Caco-2 (cell line): ENCODE results near the gene ROPN1L. TPM values are rescaled to one million over a fixed set of nuclear protein-coding genes. Genes with fewer than 3 reads are reported as not detected.

Source experiments
- BruUV-seq: library from RNA; stranded (reverse); fragments of 400-500 nt; replicated peaks from 2 replicates; lab custom pipeline; 2021; lab: Mats Ljungman, UMichigan
- CTCF ChIA-PET: fragments of 300-600 bp; sonication (Branson Sonifier 250); formaldehyde crosslinking; loops from one replicate; lab custom pipeline; 2022; ENCODE audit warnings: antibody characterized with exemption; lab: Charles Lee
- POLR2A ChIA-PET: fragments of 300-600 bp; sonication (Branson Sonifier 250); formaldehyde crosslinking; loops from one replicate; lab custom pipeline; 2022; ENCODE audit warnings: antibody characterized with exemption; lab: Charles Lee
- DNase-seq, 2 experiments: peaks; one replicate each; pipeline versions ENCODE4 v3.0.0 to v3.0.0-alpha.2; 2020 to 2022
- H3K27me3 ChIP-seq: replicated peaks from 2 replicates; pipeline ENCODE4 v1.6.0; 2011; ENCODE audit warnings: low read length; ENCODE audit not compliant: control insufficient read depth, insufficient read depth
- H3K36me3 ChIP-seq: 2 replicates; pipeline ENCODE4 v1.5.1; 2011; ENCODE audit warnings: low read length; ENCODE audit not compliant: control insufficient read depth, insufficient read depth
- H3K4me1 ChIP-seq: fragments of 250-450 bp; sonication (Bioruptor Pico); 2 replicates; pipeline ENCODE4 v1.5.1; 2020; ENCODE audit warnings: mild to moderate bottlenecking
- H3K4me3 ChIP-seq: 2 replicates; pipeline ENCODE4 v1.5.1; 2011; ENCODE audit warnings: low read depth, mild to moderate bottlenecking, control low read depth, low read length
- H3K9me3 ChIP-seq: fragments of 250-450 bp; sonication (Bioruptor Pico); 2 replicates; pipeline ENCODE4 v1.5.1; 2020; ENCODE audit warnings: mild to moderate bottlenecking, moderate library complexity
- H3K27ac Mint-ChIP-seq: one replicate; pipeline ENCODE4 v1.8.0; 2022; ENCODE audit warnings: mixed read lengths; ENCODE audit not compliant: unreplicated experiment
- H3K27me3 Mint-ChIP-seq: one replicate; pipeline ENCODE4 v1.8.0; 2022; ENCODE audit warnings: mixed read lengths; ENCODE audit not compliant: insufficient read depth, unreplicated experiment
- H3K36me3 Mint-ChIP-seq: one replicate; pipeline ENCODE4 v1.8.0; 2022; ENCODE audit warnings: mild to moderate bottlenecking, mixed read lengths; ENCODE audit not compliant: insufficient read depth, unreplicated experiment
- H3K4me1 Mint-ChIP-seq: one replicate; pipeline ENCODE4 v1.8.0; 2022; ENCODE audit warnings: low read depth, mixed read lengths; ENCODE audit not compliant: unreplicated experiment
- H3K4me3 Mint-ChIP-seq: one replicate; pipeline ENCODE4 v1.8.0; 2022; ENCODE audit warnings: mild to moderate bottlenecking, moderate library complexity, mixed read lengths; ENCODE audit not compliant: unreplicated experiment
- H3K9me3 Mint-ChIP-seq: one replicate; pipeline ENCODE4 v1.8.0; 2022; ENCODE audit warnings: mixed read lengths; ENCODE audit not compliant: unreplicated experiment
- intact Hi-C: fragments of 100-400 bp; cut with micrococcal nuclease; formaldehyde crosslinking; loops from one replicate; pipeline ENCODE4 v1.10.0; 2022; ENCODE audit not compliant: unreplicated experiment
- total RNA-seq: library from RNA; stranded (reverse); gene quantifications from 2 replicates; pipeline ENCODE4 v1.2.3, GENCODE V29; 2022
- TF ChIP-seq, protein P1 (sequence below), 2 experiments: fragments of 200-600 bp in 1 of 2; IDR thresholded peaks; 1 replicate in 1 of 2; 2 replicates in 1 of 2; pipeline versions ENCODE4 v1.5.1 to v1.8.0; 2011 to 2022; ENCODE audit warnings: antibody characterized with exemption in 1 of 2, control low read depth in 1 of 2, inconsistent platforms in 1 of 2, low read depth in 1 of 2, low read length in 1 of 2, mild to moderate bottlenecking in 1 of 2, moderate library complexity in 1 of 2; ENCODE audit not compliant: insufficient read depth in 1 of 2, severe bottlenecking in 1 of 2, unreplicated experiment in 1 of 2

ROPN1L gene
- total RNA-seq, 1 experiment from 2014 or later, result 0.48 TPM

DNA sequence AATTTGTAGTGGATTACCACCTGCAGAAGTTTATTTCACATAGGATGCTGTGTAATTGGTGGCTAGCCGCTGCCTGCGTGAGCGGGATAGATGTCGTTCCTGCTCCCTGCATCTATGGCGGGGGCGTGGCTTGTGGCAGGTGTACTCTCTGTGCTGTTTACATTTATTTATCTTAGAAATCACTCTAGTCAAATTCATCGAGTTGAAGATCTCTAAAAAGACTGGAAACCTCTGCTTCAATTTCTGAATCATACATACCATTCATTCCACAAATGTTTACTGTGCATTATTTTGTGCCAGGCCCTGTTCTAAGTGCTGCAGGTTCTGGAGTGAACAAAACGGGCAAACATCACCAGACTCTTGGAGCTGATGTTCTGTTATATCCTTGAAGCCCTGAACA lies 11.9 kb downstream of the ROPN1L start:
- Histone ChIP-seq H3K27me3 (no peaks in the 10 kb centered on the region), H3K4me3 (no peak overlapping the region), H3K36me3 (no peaks in the 10 kb centered on the region), H3K4me1 (peaks cover 11% of the 10 kb centered on the region), H3K9me3 (no peaks in the 10 kb centered on the region)
- no peaks in the 10 kb centered on the region for H3K36me3 Mint-ChIP-seq
- intact Hi-C loops, result loop anchor here (2.0 kb wide), 1 partner anchor 113 kb away; no protein-coding TSS in a partner anchor
- no peaks in the 10 kb centered on the region for H3K4me1 Mint-ChIP-seq
- no peak overlapping the region for H3K27ac Mint-ChIP-seq
- BruUV-seq, result no TSS peak
- H3K27me3 Mint-ChIP-seq, result no peaks in the 10 kb centered on the region
- DNase-seq, result no peak
- TF ChIP-seq, protein P1, sequence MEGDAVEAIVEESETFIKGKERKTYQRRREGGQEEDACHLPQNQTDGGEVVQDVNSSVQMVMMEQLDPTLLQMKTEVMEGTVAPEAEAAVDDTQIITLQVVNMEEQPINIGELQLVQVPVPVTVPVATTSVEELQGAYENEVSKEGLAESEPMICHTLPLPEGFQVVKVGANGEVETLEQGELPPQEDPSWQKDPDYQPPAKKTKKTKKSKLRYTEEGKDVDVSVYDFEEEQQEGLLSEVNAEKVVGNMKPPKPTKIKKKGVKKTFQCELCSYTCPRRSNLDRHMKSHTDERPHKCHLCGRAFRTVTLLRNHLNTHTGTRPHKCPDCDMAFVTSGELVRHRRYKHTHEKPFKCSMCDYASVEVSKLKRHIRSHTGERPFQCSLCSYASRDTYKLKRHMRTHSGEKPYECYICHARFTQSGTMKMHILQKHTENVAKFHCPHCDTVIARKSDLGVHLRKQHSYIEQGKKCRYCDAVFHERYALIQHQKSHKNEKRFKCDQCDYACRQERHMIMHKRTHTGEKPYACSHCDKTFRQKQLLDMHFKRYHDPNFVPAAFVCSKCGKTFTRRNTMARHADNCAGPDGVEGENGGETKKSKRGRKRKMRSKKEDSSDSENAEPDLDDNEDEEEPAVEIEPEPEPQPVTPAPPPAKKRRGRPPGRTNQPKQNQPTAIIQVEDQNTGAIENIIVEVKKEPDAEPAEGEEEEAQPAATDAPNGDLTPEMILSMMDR (IDR thresholded peaks at IDR 0.05; ENCODE audit: insufficient read depth in 1 of 2, low read depth in 1 of 2, low read length in 1 of 2, severe bottlenecking in 1 of 2, unreplicated experiment in 1 of 2), result no peak
- ChIA-PET POLR2A (no interaction called here), CTCF (interaction anchor here (1.5 to 2.0 kb wide), 2 partner anchors 160 to 174 kb away, joined by 4 to 8 read pairs; no protein-coding TSS in a partner anchor)
- H3K4me3 Mint-ChIP-seq, result no peak overlapping the region
- H3K9me3 Mint-ChIP-seq, result no peaks in the 10 kb centered on the region

DNA sequence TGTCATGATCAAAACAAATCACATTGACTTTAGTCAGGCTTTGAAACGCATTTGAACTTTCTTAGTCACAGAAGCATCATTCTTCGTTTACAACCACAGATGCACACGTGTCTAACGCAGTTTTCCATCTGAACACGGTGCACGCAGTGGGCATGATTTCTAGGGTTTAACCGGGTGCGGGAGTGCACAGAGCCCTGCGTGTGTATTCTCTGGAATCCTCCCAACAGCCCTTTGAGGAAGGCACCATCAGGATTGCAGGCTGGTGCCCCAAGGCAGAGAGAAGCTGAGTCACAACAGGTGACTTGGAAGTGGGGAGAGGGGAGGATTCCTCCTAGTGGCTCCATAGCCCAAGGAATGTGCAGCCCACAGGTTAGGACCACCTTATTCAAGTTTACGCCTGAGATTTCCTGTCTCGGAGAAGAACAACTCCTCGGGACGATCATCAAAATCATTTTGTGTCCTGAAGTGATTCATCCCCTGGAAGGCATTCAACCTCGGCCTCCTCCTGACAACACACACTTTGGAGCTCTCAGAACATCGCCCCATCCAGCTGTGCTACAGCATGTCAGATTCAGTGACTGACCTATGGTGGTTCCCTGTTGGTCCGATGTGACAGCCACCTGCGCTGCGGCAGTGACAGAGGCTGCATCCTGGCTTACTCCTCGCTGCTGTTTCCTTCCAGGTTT lies 13.1 kb downstream of the ROPN1L start:
- no peak for DNase-seq
- no peaks in the 10 kb centered on the region for H3K9me3 ChIP-seq
- ChIA-PET CTCF (interaction anchor here (0.6 to 2.0 kb wide), 2 partner anchors 173 to 242 kb away, joined by 4 to 8 read pairs; no protein-coding TSS in a partner anchor), POLR2A (interaction anchor here (0.5 kb wide), 1 partner anchor 110 kb away, joined by 8 read pairs; no protein-coding TSS in a partner anchor)
- no peaks in the 10 kb centered on the region for H3K36me3 Mint-ChIP-seq
- H3K27ac Mint-ChIP-seq, result no peak overlapping the region
- H3K36me3 ChIP-seq, result no peaks in the 10 kb centered on the region
- TF ChIP-seq, protein P1 (IDR thresholded peaks at IDR 0.05; ENCODE audit: insufficient read depth in 1 of 2, low read depth in 1 of 2, low read length in 1 of 2, severe bottlenecking in 1 of 2, unreplicated experiment in 1 of 2), result no peak
- H3K27me3 ChIP-seq, result no peaks in the 10 kb centered on the region
- H3K4me1 ChIP-seq, result peaks cover 11% of the 10 kb centered on the region
- H3K4me3 ChIP-seq, result no peak overlapping the region
- H3K4me3 Mint-ChIP-seq, result no peak overlapping the region
- no peaks in the 10 kb centered on the region for H3K9me3 Mint-ChIP-seq
- intact Hi-C loops, result no loop called here
- no peaks in the 10 kb centered on the region for H3K27me3 Mint-ChIP-seq
- no TSS peak for BruUV-seq
- H3K4me1 Mint-ChIP-seq, result no peaks in the 10 kb centered on the region

DNA sequence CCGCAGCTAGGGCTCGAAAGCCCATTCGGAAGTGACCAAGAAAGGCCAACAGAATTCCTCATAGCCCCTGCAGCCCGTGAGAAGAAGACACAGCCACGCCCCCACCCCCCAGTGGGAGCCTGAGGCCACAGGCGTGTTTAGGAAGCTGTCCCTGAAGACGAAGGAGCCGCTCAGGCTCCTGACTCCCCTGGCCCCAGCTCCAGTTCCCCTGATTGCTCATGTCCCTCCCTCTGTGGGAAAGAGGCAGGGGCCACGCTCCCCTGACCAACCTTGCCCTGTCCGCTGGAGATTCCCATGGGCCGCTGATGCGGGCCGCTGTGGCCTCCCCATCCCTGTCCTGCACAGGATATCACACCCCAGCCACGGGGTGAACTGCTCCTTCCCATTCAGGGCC lies 13.6 kb downstream of the ROPN1L start:
- POLR2A ChIA-PET, result no interaction called here
- Histone ChIP-seq H3K4me3 (no peak overlapping the region), H3K9me3 (no peaks in the 10 kb centered on the region), H3K4me1 (peaks cover 11% of the 10 kb centered on the region), H3K36me3 (no peaks in the 10 kb centered on the region), H3K27me3 (no peaks in the 10 kb centered on the region)
- TF ChIP-seq, protein P1 (IDR thresholded peaks at IDR 0.05; ENCODE audit: insufficient read depth in 1 of 2, low read depth in 1 of 2, low read length in 1 of 2, severe bottlenecking in 1 of 2, unreplicated experiment in 1 of 2), result no peak
- intact Hi-C loops, result no loop called here
- Mint-ChIP-seq H3K36me3 (no peaks in the 10 kb centered on the region), H3K27ac (no peak overlapping the region), H3K9me3 (no peaks in the 10 kb centered on the region), H3K4me3 (no peak overlapping the region), H3K4me1 (no peaks in the 10 kb centered on the region), H3K27me3 (no peaks in the 10 kb centered on the region)
- CTCF ChIA-PET, result interaction anchor here (2.0 kb wide), 1 partner anchor 172 kb away, joined by 8 read pairs; no protein-coding TSS in a partner anchor
- DNase-seq, result no peak
- no TSS peak for BruUV-seq
